T-helper 1 cell treated with Interleukin-12 subunit alpha and Interleukin-12 subunit beta and Interleukin-4 antibody, amounts not matched to agents 30 μg/mL and 1 μg/mL, for 36 hours (primary cell): Measurements from ENCODE around the gene HTR1B.

Experiments used
- H3K27ac Mint-ChIP-seq: one replicate; pipeline ENCODE4 v1.8.0; 2021; ENCODE audit warnings: mild to moderate bottlenecking, mixed read lengths
- H3K27me3 Mint-ChIP-seq: one replicate; pipeline ENCODE4 v1.8.0; 2021; ENCODE audit warnings: low read depth, mixed read lengths
- H3K36me3 Mint-ChIP-seq: one replicate; pipeline ENCODE4 v1.8.0; 2021; ENCODE audit warnings: low read depth, mixed read lengths
- H3K4me1 Mint-ChIP-seq: one replicate; pipeline ENCODE4 v1.8.0; 2021; ENCODE audit warnings: low read depth, mixed read lengths
- H3K4me3 Mint-ChIP-seq: one replicate; pipeline ENCODE4 v1.8.0; 2021; ENCODE audit warnings: mild to moderate bottlenecking, moderate library complexity, mixed read lengths
- H3K9me3 Mint-ChIP-seq: one replicate; pipeline ENCODE4 v1.8.0; 2021; ENCODE audit warnings: mixed read lengths

Gene HTR1B

DNA sequence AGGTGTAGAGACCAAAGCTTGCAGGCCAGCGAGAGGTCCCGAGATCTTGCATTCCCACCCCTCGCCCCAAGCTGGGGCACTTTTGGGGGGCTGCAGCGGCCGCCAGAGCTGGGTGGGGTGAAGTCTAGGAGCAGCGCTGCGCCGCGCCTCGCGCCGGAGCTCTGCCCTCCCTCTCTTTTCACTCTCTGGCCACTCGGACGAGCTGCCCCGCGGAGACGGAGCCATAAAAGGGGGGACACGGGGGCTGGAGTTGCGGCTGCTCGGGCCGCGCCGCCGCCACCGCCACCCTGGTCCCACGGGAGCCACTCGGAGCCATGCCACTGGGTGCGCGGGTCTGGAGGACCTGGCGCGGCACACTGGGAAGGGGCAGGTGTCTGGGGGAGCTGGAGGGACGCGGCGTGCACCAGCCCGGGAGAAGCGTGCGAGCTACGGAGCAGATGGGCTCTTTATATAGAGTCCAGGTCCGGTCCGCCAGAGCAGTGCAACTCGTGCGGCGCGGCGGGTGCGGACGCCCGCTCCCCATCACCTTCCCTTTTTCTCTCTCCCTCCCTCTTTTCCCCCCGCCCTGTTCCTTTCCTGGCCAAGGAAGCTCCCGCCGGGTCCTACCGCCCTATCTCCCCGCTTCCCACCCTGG is 687 bp upstream of the HTR1B start:
- H3K4me1 Mint-ChIP-seq = peaks cover 9% of the 10 kb centered on the region
- H3K27ac Mint-ChIP-seq = no peak overlapping the region
- H3K9me3 Mint-ChIP-seq = peaks cover 11% of the 10 kb centered on the region
- H3K27me3 Mint-ChIP-seq = peaks cover 66% of the 10 kb centered on the region
- no peak overlapping the region for H3K4me3 Mint-ChIP-seq
- H3K36me3 Mint-ChIP-seq = peaks cover 3% of the 10 kb centered on the region

DNA sequence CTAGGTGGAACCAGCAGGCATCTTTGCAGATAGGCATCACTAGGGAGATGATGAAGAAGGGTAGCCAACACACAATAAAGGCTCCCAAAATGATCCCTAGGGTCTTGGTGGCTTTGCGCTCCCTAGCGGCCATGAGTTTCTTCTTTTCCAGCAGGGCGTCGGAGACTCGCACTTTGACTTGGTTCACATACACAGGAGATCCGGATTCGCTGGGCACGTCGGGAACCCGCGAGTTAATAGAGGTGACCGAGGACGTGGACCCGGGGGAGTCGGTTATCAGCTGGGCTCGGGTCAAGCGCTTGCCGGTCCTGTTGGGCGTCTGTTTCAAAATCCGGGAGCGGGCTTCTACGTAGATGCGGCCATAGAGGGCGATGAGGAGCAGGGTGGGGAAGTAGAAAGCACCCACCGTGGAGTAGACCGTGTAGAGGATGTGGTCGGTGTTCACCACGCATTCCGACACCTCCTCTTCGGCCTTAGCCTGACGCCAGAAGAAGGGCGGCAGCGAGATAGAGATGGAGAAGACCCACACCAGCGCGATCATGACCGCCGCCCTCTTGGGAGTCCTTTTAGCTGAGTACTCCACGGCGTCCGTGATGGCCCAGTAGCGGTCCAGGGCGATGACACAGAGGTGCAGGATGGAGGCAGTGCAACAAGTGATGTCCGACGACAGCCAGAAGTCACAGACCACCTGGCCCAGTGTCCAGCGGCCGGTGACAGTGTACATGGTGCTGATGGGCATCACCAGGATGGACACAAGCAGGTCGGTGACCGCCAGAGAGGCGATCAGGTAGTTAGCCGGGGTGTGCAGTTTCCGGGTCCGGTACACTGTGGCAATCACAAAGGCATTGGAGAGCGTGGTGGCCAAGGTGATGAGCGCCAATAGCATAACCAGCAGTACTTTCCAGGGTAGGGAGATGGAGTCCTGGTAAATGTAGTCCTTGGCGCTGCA is 658 bp downstream of the HTR1B start:
- Mint-ChIP-seq H3K4me3 (peak overlapping the region; percentile 23), H3K9me3 (peaks cover 9% of the 10 kb centered on the region), H3K36me3 (peaks cover 3% of the 10 kb centered on the region), H3K27ac (no peak overlapping the region), H3K4me1 (peaks cover 9% of the 10 kb centered on the region), H3K27me3 (peaks cover 61% of the 10 kb centered on the region)

DNA sequence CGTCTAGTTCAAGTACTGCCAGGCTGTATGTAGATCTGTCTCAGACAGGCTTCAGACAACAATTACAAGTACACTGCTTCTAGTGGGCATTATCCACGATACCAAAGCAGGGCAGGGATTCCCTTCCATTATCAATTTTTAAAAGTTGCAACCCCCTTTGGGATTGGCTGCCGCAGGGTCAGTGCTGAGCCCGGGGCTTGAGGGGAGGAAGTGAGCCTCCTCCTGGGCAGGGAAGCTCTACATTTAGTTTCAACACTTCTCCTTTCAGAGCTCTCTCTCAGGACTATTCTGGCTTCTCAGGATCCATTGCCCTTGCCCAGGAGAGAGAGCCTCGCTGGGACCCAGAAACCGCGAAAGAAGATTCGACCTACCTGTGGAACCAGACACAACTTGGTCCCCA is 1.5 kb downstream of the HTR1B start:
- Mint-ChIP-seq H3K4me3 (no peak overlapping the region), H3K27me3 (peaks cover 58% of the 10 kb centered on the region), H3K9me3 (peaks cover 7% of the 10 kb centered on the region), H3K27ac (no peak overlapping the region), H3K4me1 (peaks cover 9% of the 10 kb centered on the region), H3K36me3 (peaks cover 3% of the 10 kb centered on the region)

DNA sequence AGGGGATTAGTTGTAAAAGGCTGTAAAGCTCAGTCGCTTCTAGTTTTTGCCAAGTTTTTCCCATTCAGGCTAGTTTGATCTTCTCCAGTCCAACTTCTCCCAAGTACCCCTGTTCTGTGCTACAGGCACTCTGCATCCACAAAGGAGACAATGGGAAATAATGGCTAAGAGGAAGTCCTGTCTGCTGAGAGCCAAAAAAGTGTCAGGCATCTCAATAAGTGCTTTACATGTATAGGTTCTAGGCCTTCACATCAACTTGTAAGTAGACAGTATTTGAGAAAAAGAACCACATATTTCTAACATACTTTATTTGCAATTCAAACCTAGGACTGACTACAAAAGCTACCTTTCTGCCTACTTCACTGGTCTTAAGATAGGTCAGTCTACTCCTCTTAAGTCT is 4.9 kb downstream of the HTR1B start:
- H3K4me3 Mint-ChIP-seq = no peak overlapping the region
- H3K9me3 Mint-ChIP-seq = peaks cover 3% of the 10 kb centered on the region
- peaks cover 3% of the 10 kb centered on the region for H3K36me3 Mint-ChIP-seq
- peaks cover 27% of the 10 kb centered on the region for H3K27me3 Mint-ChIP-seq
- peaks cover 3% of the 10 kb centered on the region for H3K4me1 Mint-ChIP-seq
- H3K27ac Mint-ChIP-seq = no peak overlapping the region

DNA sequence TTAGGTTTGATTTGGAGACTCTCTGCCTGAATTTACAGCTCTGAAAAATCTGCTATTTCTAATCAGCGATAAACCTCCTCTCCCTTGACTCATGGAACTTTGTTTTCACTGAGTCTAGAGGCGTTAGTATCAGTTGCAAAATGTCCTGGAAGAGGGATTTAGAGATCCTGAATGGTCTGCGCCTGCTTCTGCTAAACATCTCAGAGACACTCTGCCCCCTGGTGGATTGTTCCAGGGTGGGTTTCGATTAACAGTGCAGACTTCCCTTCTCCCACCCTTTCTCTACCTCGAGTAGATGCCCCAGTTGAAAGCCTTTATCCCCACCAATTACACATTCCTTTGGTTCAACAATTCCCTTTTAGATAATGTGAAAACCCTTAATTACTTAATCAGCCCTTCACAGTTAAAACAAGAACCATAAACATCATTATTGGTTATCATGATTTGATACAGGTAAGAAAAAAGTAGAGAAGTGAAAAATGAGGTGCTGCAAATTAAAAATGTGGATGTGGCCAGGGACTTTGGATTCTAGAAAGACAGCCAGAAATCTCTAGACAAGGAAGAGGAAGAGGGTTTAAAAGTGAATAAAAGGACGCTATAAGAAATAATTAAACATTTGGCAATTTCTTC is 5.5 kb downstream of the HTR1B start:
- Mint-ChIP-seq H3K9me3 (peaks cover under 1% of the 10 kb centered on the region), H3K4me1 (peaks cover 3% of the 10 kb centered on the region), H3K27me3 (peaks cover 21% of the 10 kb centered on the region), H3K4me3 (no peak overlapping the region), H3K36me3 (no peaks in the 10 kb centered on the region), H3K27ac (no peak overlapping the region)

DNA sequence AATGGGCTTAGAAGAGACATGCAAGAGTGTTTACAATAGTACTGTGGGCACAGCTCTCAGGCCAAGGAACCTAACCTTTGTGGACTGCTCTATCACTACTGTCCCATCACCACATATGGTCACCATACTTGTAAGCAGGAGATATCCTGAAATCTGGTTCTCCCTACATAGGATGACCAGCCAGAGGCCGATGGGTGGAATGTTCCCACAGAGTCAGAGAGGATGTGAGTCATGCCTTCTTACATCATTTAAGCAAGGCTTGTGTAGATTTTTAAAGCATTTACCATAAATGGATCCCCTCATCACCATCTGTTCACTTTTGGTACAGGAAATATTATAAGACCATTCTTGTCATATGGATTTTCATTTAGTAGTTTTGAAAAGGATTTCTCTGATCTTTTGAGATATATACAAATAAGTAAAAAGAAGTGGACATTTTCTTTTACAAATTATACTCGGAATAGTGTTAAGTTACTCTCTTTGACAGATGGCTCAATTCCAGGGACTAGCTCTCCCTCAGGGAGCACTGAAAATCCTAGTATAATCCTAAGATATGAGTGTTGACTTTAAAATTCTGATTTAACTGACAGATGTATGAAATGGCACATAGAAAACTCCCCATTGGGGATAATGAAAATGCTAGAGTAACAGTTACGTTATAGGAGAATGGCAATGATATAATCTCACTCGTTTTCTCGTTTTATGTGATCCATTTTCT is 6.6 kb downstream of the HTR1B start:
- H3K27ac Mint-ChIP-seq = no peak overlapping the region
- H3K27me3 Mint-ChIP-seq = peaks cover 9% of the 10 kb centered on the region
- no peaks in the 10 kb centered on the region for H3K4me1 Mint-ChIP-seq
- no peaks in the 10 kb centered on the region for H3K9me3 Mint-ChIP-seq
- H3K4me3 Mint-ChIP-seq = no peak overlapping the region
- H3K36me3 Mint-ChIP-seq = no peaks in the 10 kb centered on the region

DNA sequence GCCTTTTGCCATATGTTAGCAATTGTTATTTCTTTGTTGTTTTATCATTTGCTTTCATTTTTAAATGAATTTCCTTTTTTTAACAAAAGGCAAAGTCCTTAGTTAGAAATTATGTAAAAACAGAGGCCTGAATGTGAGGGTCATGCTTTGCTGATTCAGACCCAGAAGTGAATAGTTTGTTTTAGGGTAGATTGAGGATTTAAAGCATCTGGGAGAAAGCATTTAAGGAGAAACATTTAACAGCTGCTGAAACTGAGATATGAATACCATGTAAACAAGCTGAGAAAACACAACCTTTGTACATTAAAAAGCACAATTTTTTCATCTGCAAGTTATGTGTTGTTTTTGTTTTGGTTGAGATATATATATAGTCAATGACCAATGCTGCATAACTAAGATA is 8.0 kb downstream of the HTR1B start:
- no peak overlapping the region for H3K27ac Mint-ChIP-seq
- no peaks in the 10 kb centered on the region for H3K36me3 Mint-ChIP-seq

DNA sequence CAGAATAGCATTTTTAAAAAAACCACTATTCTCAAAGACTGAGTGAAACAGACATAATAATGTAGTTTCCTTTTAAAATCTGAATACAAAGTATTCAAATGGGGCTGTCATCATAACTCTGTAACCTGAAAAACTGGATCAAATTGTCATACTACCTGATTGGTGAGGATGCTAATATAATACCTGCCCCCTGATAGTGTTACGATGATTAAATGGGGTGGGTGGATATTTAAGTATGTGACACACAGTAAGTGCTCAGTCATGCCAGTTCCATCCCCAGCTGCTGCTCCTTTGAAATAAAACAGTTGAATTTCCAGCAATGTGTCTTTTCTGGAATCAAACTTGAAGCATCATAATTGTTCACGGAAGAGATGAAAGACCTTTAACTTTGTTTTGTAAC is 8.9 kb downstream of the HTR1B start:
- Mint-ChIP-seq H3K4me3 (no peak overlapping the region), H3K27me3 (no peaks in the 10 kb centered on the region), H3K27ac (no peak overlapping the region), H3K9me3 (no peaks in the 10 kb centered on the region), H3K4me1 (no peaks in the 10 kb centered on the region), H3K36me3 (no peaks in the 10 kb centered on the region)

More for the DNA sequence above, 8.0 kb downstream of the HTR1B start:
- Mint-ChIP-seq H3K4me3 (no peak overlapping the region), H3K4me1 (no peaks in the 10 kb centered on the region), H3K27me3 (peaks cover 5% of the 10 kb centered on the region), H3K9me3 (no peaks in the 10 kb centered on the region)

DNA sequence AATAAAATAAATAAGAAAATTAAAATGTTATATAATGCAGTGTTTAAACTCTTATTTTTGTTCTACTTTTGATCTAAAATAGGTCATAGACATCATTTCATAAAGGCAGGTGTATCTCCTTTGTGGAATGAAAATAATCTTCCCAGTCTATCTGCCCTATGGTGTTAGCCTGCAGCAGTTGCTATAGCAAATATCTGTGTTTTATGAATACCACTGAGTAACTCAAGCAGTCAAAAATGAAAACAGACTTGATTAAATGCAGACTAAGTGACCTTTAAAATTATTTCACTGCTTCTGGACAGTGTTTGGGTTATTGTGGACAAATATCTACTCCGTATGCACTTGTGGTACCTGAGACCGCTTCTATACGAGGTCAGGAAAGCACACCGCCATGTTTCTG is 11.8 kb downstream of the HTR1B start:
- Mint-ChIP-seq H3K4me3 (no peak overlapping the region), H3K27me3 (no peaks in the 10 kb centered on the region), H3K4me1 (no peaks in the 10 kb centered on the region), H3K36me3 (no peaks in the 10 kb centered on the region), H3K27ac (no peak overlapping the region), H3K9me3 (no peaks in the 10 kb centered on the region)

DNA sequence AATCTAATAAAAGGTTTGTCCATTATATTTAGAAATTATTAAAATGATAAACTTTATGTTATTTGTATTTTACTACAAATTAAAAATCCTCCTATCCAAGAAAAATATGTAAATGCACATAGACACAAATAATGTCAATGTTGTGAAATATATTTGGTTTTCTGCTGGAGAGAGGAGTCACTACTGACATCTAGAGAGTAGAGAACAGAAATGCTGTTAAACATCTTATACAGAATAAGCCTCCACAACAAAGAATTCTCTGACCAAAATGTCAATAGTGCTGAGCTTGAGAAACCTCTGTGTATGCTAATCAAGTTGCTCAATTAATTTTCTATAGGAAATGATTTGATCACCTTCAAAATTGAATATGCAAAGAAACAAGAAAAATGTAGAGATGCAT is 12.4 kb downstream of the HTR1B start:
- no peak overlapping the region for H3K4me3 Mint-ChIP-seq
- H3K36me3 Mint-ChIP-seq = no peaks in the 10 kb centered on the region
- H3K27me3 Mint-ChIP-seq = no peaks in the 10 kb centered on the region
- no peak overlapping the region for H3K27ac Mint-ChIP-seq
- no peaks in the 10 kb centered on the region for H3K9me3 Mint-ChIP-seq
- H3K4me1 Mint-ChIP-seq = no peaks in the 10 kb centered on the region

DNA sequence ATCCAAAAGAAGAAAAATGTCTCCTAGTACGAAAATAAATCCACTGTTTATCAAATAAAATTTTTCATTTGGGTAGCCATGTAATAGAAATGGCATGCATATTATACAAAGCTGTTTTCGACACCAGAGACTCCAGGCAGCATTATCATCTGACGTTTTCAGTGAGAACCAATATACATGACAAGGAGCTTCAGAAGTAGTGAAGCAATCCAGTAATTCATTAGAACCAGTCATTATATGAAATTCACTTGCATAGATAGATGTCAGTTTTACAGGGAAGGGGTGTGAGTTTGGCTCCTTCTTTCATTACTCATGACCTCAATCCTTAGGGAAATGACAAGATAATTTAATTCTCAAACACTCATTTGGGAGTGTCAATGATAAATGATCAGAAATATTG is 14.7 kb downstream of the HTR1B start:
- H3K4me3 Mint-ChIP-seq = no peak overlapping the region
- H3K36me3 Mint-ChIP-seq = no peaks in the 10 kb centered on the region
- no peaks in the 10 kb centered on the region for H3K4me1 Mint-ChIP-seq
- H3K9me3 Mint-ChIP-seq = no peaks in the 10 kb centered on the region
- no peak overlapping the region for H3K27ac Mint-ChIP-seq
- no peaks in the 10 kb centered on the region for H3K27me3 Mint-ChIP-seq

DNA sequence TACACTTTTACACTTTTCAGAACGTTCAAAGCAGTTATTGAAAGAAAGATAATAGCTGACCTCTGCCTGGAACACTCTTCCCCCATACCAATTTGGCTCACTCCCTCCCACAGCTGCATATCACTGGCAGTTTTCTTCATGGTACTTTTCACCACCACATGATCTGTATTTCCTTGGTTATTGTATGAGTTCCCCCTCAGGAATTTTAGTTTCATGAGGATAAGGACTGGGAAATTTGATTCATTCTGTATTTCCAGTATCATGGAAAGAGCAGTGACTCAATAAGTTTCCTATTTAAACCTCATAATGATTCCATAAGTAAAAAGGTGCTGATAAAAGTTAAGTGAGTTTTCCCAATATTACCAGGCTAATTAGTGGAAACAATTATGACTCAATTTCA is 16.0 kb downstream of the HTR1B start:
- H3K27me3 Mint-ChIP-seq = no peaks in the 10 kb centered on the region
- H3K4me3 Mint-ChIP-seq = no peak overlapping the region
- H3K9me3 Mint-ChIP-seq = no peaks in the 10 kb centered on the region

DNA sequence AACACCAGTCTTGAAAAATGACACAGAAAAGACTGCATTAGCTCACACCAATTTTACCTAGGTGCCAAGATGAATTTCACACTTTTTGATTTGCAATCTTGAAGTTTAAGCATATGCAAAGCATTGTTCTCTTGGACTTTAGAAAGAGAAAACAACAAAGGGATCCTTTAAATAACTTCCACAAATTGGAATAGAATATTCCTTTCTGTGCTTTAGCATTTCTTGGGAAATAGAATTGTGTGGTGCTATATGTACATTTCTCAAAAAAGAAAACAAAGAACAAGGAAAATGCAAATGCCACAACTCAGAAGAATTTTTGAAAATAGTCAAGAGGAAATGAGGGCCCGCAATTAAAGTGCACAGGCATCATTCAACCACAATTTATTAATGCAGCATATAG is 17.0 kb downstream of the HTR1B start:
- no peaks in the 10 kb centered on the region for H3K27me3 Mint-ChIP-seq
- no peak overlapping the region for H3K4me3 Mint-ChIP-seq
- no peaks in the 10 kb centered on the region for H3K4me1 Mint-ChIP-seq
- H3K9me3 Mint-ChIP-seq = no peaks in the 10 kb centered on the region
- H3K36me3 Mint-ChIP-seq = no peaks in the 10 kb centered on the region
- H3K27ac Mint-ChIP-seq = no peak overlapping the region

More for the DNA sequence above, 16.0 kb downstream of the HTR1B start:
- Mint-ChIP-seq H3K36me3 (no peaks in the 10 kb centered on the region), H3K27ac (no peak overlapping the region), H3K4me1 (no peaks in the 10 kb centered on the region)

DNA sequence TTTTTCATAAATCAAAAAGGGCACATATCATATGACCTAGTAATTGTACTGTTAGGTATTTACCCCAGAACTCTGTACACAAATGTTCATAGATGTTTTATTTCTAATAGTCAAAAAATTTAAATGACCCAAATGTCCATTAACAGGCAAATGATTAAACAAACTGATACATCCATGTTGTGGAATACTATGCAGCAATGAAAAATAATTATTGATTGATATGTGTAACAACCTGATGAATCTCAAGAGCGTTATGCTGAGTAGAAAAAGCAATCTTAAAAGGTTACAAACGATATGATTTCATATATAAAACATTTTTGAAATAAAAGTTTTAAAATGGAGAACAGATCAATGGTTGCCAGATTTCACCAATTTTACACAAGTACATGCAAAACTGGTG is 18.1 kb downstream of the HTR1B start:
- Mint-ChIP-seq H3K27ac (no peak overlapping the region), H3K27me3 (no peaks in the 10 kb centered on the region)

More for the DNA sequence above, 18.1 kb downstream of the HTR1B start:
- no peaks in the 10 kb centered on the region for H3K4me1 Mint-ChIP-seq
- no peaks in the 10 kb centered on the region for H3K9me3 Mint-ChIP-seq
- no peak overlapping the region for H3K4me3 Mint-ChIP-seq
- no peaks in the 10 kb centered on the region for H3K36me3 Mint-ChIP-seq
